Ectodermal cell (in vitro differentiated cells): Measurements from ENCODE around the gene DCK.
"Not testable (repeated sequence)": the region's sequence is repeated elsewhere in the genome, so short reads cannot be mapped to it uniquely, and the experiment has no call there.

Experiments used
- H3K27ac ChIP-seq: 2 replicates; pipeline ENCODE4 v1.7.0; 2013; ENCODE audit warnings: mild to moderate bottlenecking, low read depth, low read length; ENCODE audit not compliant: insufficient read depth, poor library complexity, severe bottlenecking
- H3K27me3 ChIP-seq: 2 replicates; pipeline ENCODE4 v1.7.0; 2013; ENCODE audit warnings: mild to moderate bottlenecking, low read length; ENCODE audit not compliant: insufficient read depth, control insufficient read depth, poor library complexity, severe bottlenecking
- H3K36me3 ChIP-seq: one replicate; pipeline ENCODE4 v1.7.0; 2013; ENCODE audit warnings: low read length; ENCODE audit not compliant: control insufficient read depth, insufficient read depth
- H3K4me1 ChIP-seq: one replicate; pipeline ENCODE4 v1.7.0; 2013; ENCODE audit warnings: low read length; ENCODE audit not compliant: control insufficient read depth, insufficient read depth
- H3K4me3 ChIP-seq: 2 replicates; pipeline ENCODE4 v1.7.0; 2013; ENCODE audit warnings: low read depth, low read length, control low read depth; ENCODE audit not compliant: insufficient read depth
- H3K9me3 ChIP-seq: 2 replicates; pipeline ENCODE4 v1.7.0; 2013; ENCODE audit warnings: mild to moderate bottlenecking, low read length, moderate library complexity; ENCODE audit not compliant: control insufficient read depth
- WGBS, 2 experiments: methylation state at CpG; one replicate each; pipeline ENCODE4 v1.1.7; 2013; ENCODE audit warnings: missing lambda C conversion rate in 2 of 2; 5-methylcytosine and 5-hydroxymethylcytosine counted together

Gene DCK

DNA sequence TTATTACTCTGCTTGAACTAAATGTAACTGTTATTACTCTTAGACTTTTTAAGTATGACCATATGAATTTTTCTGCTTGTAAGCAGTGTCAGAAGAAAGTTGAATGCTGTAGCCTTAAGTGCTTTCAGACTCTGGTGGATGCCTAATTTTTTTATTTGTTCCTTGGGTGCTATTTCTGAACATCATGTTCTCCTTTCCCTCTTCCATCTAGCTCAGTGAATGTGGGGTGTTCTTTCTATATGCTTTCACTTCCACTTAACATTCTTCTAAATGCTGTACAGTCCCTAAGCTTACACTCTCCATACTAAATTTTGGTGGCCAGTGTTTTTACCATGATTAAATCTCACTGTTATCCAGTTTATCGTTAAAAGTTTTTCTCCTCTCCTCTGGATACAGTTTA, 3.6 kb downstream of the DCK start:
- WGBS, 2 experiments = 88 to 94% methylated on average over 1 of the region's 1 CpG
- Histone ChIP-seq H3K27ac (no peak overlapping the region), H3K27me3 (no peaks in the 10 kb centered on the region), H3K4me1 (peaks cover 3% of the 10 kb centered on the region), H3K9me3 (no peaks in the 10 kb centered on the region), H3K36me3 (peaks cover 17% of the 10 kb centered on the region), H3K4me3 (no peak overlapping the region)

- H3K27ac ChIP-seq = no peak overlapping the region
- H3K27me3 ChIP-seq = no peaks in the 10 kb centered on the region
- H3K9me3 ChIP-seq = no peaks in the 10 kb centered on the region
- H3K4me3 ChIP-seq = no peak overlapping the region
- WGBS, 2 experiments = 100% methylated on average over 2 of the region's 2 CpGs
- H3K4me1 ChIP-seq = no peaks in the 10 kb centered on the region
- peaks cover 17% of the 10 kb centered on the region for H3K36me3 ChIP-seq
These were observed 4.1 kb downstream of the DCK start for GRCh38 chr4:70997546-70997945.

DNA sequence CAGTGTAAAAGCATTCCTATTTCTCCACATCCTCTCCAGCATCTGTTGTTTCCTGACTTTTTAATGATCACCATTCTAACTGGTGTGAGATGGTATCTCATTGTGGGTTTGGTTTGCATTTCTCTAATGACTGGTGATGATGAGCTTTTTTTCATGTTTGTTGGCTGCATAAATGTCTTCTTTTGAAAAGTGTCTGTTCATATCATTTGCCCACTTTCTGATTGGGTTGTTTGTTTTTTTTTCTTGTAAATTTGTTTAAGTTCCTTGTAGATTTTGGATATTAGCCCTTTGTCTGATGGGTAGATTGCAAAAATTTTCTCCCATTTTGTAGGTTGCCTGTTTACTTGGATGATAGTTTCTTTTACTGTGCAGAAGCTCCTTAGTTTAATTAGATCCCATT, 6.2 kb downstream of the DCK start:
- H3K36me3 ChIP-seq = peaks cover 17% of the 10 kb centered on the region
- H3K27ac ChIP-seq, H3K4me3 ChIP-seq, H3K4me1 ChIP-seq, H3K9me3 ChIP-seq, H3K27me3 ChIP-seq: not testable (repeated sequence)

DNA sequence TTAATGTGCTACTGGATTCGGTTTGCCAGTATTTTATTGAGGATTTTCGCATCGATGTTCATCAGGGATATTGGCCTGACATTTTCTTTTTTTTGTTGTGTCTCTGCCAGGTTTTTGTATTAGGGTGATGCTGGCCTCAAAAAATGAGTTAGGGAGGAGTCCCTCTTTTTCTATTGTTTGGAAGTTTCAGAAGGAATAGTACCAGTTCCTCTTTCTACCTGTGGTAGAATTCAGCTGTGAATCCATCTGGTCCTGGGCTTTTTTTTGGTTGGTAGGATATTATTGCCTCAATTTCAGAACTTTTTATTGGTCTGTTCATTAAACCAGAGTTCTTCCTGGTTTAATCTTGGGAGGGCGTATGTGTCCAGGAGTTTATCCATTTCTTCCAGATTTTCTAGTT, 7.9 kb downstream of the DCK start:
- not testable (repeated sequence) for H3K4me1 ChIP-seq, H3K9me3 ChIP-seq, H3K27me3 ChIP-seq, H3K27ac ChIP-seq, H3K4me3 ChIP-seq
- H3K36me3 ChIP-seq = peaks cover 17% of the 10 kb centered on the region
- whole genome bisulfite sequencing, 2 experiments = 93 to 94% methylated on average over 4 of the region's 4 CpGs

DNA sequence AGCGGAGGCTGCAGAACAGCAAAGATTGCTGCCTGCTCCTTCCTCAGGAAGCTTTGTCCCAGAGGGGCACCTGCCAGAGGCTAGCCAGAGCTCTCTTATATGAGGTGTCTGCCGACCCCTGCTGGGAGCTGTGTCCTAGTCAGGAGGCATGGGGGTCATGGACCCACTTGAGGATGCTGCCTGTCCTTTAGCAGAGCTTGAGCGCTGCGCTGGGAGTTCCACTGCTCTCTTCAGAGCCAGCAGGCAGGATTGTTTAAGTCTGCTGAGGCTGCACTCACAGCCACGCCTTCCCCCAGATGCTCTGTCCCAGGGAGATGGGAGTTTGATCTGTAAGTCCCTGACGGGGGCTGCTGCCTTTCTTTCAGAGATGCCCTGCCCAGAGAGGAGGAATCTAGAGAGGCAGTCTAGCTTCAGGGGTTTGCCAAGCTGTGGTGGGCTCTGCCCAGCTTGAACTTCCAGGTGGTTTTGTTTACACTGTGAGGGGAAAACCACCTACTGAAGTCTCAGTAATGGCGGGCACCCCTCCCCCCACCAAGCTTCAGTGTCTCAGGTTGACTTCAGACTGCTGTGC, 10.9 kb downstream of the DCK start:
- Histone ChIP-seq H3K9me3 (no peaks in the 10 kb centered on the region), H3K27me3 (no peaks in the 10 kb centered on the region), H3K27ac (no peak overlapping the region), H3K4me1 (peaks cover 6% of the 10 kb centered on the region), H3K36me3 (peaks cover 4% of the 10 kb centered on the region), H3K4me3 (no peak overlapping the region)
- WGBS, 2 experiments = 56 to 57% methylated on average over 7 of the region's 7 CpGs

- H3K27ac ChIP-seq, H3K9me3 ChIP-seq, H3K4me3 ChIP-seq, H3K27me3 ChIP-seq, H3K4me1 ChIP-seq, H3K36me3 ChIP-seq: not testable (repeated sequence)
- WGBS, 2 experiments = 89 to 92% methylated on average over 6 of the region's 6 CpGs
These were observed 11.6 kb downstream of the DCK start for GRCh38 chr4:71005025-71005424.

DNA sequence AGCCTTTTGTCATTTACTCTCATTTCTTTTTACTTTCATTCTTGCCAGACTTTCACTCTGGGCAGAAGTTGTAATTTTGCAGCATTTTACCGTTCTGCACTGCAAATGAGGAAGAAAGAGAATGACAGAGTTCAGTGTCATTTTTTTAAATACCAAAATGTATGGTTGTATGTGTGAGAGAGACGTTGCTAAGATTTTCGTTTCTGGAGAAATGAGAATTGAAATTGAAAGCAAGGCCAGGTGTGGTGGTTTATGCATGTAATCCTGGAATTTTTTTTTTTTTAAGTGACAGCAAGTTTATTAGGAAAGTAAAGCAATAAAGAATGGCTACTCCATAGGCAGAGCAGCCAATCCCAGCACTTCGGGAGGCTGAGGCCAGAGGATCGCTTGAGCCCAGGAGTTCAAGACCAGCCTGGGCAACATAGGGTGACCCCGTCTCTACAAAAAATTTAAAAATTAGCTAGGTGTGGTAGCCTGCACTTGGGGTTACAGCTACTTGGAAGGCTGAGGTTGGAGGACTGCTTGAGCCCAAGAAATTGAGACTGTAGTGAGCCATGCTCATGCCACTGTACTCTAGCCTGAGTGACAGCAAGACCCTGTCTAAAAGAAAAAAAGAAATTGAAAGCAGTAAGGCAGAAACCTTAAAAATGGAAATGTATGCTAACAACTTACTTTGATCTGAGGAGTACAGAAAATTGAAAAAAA, 12.9 kb downstream of the DCK start:
- Histone ChIP-seq H3K27me3 (no peaks in the 10 kb centered on the region), H3K36me3 (peaks cover 2% of the 10 kb centered on the region), H3K9me3 (no peaks in the 10 kb centered on the region), H3K4me3 (no peak overlapping the region), H3K27ac (no peak overlapping the region), H3K4me1 (peaks cover 6% of the 10 kb centered on the region)
- 93 to 97% methylated on average over 6 of the region's 6 CpGs for WGBS, 2 experiments

DNA sequence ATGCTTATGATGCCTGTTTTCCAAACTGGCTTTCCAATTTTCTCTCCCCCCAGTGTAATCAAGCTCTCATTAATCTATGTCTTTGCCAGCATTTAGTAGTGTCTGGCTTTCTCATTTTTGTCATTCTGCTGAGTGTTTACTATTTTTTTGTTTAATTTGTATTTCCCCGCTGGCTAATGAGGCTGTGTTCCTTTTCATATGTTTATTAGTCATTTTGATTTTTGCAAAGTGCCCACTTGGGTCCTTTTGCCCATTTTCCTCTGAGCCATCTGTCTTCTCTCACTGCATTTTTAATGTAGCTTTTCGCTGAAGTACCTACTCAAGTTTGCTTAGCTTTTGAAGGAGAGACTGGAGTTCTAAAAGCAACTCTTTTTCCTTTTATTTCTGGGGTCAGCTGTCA, 14.7 kb downstream of the DCK start:
- Histone ChIP-seq H3K9me3 (no peaks in the 10 kb centered on the region), H3K27me3 (no peaks in the 10 kb centered on the region), H3K27ac (no peak overlapping the region), H3K36me3 (peaks cover 6% of the 10 kb centered on the region), H3K4me1 (peaks cover 6% of the 10 kb centered on the region), H3K4me3 (no peak overlapping the region)
- 93 to 94% methylated on average over 2 of the region's 2 CpGs for WGBS, 2 experiments

DNA sequence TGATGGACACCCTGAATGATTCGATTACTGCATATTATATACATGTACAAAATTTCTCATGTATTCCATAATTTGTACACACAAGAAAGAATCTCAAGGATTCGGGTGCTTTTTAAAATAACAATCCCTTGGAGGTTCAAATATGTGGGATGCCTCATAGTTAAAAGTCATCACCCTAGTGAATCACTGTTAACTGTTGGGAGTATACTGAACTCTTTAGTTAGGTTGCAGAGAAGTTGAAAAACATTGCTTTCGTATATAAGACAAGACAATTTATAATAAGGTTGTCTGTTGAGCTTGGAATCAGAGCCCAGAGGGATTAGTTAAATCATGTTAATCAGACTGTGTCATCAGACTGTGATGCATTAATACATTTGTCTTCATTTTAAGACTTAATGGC, 15.6 kb downstream of the DCK start:
- Histone ChIP-seq H3K9me3 (no peaks in the 10 kb centered on the region), H3K27me3 (no peaks in the 10 kb centered on the region), H3K4me3 (no peak overlapping the region), H3K4me1 (no peaks in the 10 kb centered on the region), H3K36me3 (peaks cover 6% of the 10 kb centered on the region), H3K27ac (no peak overlapping the region)
- 86 to 100% methylated on average over 3 of the region's 3 CpGs for WGBS, 2 experiments

- Histone ChIP-seq H3K27ac (no peak overlapping the region), H3K9me3 (no peaks in the 10 kb centered on the region), H3K4me1 (no peaks in the 10 kb centered on the region), H3K27me3 (no peaks in the 10 kb centered on the region), H3K4me3 (no peak overlapping the region), H3K36me3 (peaks cover 6% of the 10 kb centered on the region)
- WGBS, 2 experiments = 0 to 16% methylated on average over 1 to 2 of the region's 3 CpGs
These were observed 16.6 kb downstream of the DCK start for GRCh38 chr4:71009890-71010588.
